OCI-LY3 (cell line): Measurements from ENCODE around the gene SLC29A2.

ENCODE experiments used
- H2AFZ ChIP-seq: fragments of 200-600, 300-600 bp; shearing (Covaris generic); 2 replicates; pipeline ENCODE4 v1.6.0; 2014; ENCODE audit warnings: antibody characterized with exemption, low read depth, low read length
- H3K27ac ChIP-seq: fragments of 200-600, 300-600 bp; sonication (generic); 2 replicates; pipeline ENCODE4 v1.5.1; 2014; ENCODE audit warnings: mild to moderate bottlenecking, low read length, moderate library complexity, mixed read lengths
- H3K27me3 ChIP-seq: fragments of 200-600, 300-600 bp; sonication (generic); 2 replicates; pipeline ENCODE4 v1.6.1; 2014; ENCODE audit warnings: low read depth, low read length, mixed read lengths
- H3K36me3 ChIP-seq: fragments of 200-600, 300-600 bp; sonication (generic); replicated peaks from 2 replicates; pipeline ENCODE3; 2014; ENCODE audit warnings: low read depth, low read length, mixed read lengths
- H3K4me1 ChIP-seq: fragments of 300-600, 200-600 bp; sonication (generic); 2 replicates; pipeline ENCODE4 v1.6.1; 2014; ENCODE audit warnings: low read length, mixed read lengths
- H3K4me2 ChIP-seq: fragments of 200-600, 300-600 bp; sonication (generic); 2 replicates; pipeline ENCODE4 v1.6.1; 2014; ENCODE audit warnings: low read length, mixed read lengths
- H3K4me3 ChIP-seq: fragments of 300-600, 200-600 bp; sonication (generic); 2 replicates; pipeline ENCODE4 v1.5.1; 2014; ENCODE audit warnings: antibody characterized with exemption, mild to moderate bottlenecking, low read length, moderate library complexity
- H3K79me2 ChIP-seq: fragments of 300-600, 200-600 bp; shearing (Covaris generic); 2 replicates; pipeline ENCODE4 v1.6.1; 2014; ENCODE audit warnings: mild to moderate bottlenecking, low read length, mixed read lengths
- H3K9ac ChIP-seq: fragments of 300-600, 200-600 bp; shearing (Covaris generic); 2 replicates; pipeline ENCODE4 v1.6.0; 2014; ENCODE audit warnings: mild to moderate bottlenecking, low read length, moderate library complexity
- H3K9me3 ChIP-seq: fragments of 200-600, 300-600 bp; shearing (Covaris generic); 2 replicates; pipeline ENCODE4 v1.6.1; 2014; ENCODE audit warnings: low read length, mixed read lengths; ENCODE audit not compliant: insufficient read depth
- H4K20me1 ChIP-seq: fragments of 200-600, 300-600 bp; sonication (generic); 2 replicates; pipeline ENCODE4 v1.6.1; 2016; ENCODE audit warnings: low read length, mixed read lengths; ENCODE audit not compliant: insufficient read depth
- EZH2phosphoT487 ChIP-seq: fragments of 200-600 bp; shearing (Covaris generic); IDR thresholded peaks from 2 replicates; pipeline ENCODE4 v1.6.1; 2018; ENCODE audit warnings: antibody characterized with exemption, mixed run types, low read depth
- TF ChIP-seq, protein P1 (sequence below): fragments of 200-600, 300-600 bp; sonication (generic); IDR thresholded peaks from 2 replicates; pipeline ENCODE4 v1.5.1; 2014; ENCODE audit warnings: antibody characterized with exemption, low read length, low read depth

SLC29A2 gene, protein sequence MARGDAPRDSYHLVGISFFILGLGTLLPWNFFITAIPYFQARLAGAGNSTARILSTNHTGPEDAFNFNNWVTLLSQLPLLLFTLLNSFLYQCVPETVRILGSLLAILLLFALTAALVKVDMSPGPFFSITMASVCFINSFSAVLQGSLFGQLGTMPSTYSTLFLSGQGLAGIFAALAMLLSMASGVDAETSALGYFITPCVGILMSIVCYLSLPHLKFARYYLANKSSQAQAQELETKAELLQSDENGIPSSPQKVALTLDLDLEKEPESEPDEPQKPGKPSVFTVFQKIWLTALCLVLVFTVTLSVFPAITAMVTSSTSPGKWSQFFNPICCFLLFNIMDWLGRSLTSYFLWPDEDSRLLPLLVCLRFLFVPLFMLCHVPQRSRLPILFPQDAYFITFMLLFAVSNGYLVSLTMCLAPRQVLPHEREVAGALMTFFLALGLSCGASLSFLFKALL

DNA sequence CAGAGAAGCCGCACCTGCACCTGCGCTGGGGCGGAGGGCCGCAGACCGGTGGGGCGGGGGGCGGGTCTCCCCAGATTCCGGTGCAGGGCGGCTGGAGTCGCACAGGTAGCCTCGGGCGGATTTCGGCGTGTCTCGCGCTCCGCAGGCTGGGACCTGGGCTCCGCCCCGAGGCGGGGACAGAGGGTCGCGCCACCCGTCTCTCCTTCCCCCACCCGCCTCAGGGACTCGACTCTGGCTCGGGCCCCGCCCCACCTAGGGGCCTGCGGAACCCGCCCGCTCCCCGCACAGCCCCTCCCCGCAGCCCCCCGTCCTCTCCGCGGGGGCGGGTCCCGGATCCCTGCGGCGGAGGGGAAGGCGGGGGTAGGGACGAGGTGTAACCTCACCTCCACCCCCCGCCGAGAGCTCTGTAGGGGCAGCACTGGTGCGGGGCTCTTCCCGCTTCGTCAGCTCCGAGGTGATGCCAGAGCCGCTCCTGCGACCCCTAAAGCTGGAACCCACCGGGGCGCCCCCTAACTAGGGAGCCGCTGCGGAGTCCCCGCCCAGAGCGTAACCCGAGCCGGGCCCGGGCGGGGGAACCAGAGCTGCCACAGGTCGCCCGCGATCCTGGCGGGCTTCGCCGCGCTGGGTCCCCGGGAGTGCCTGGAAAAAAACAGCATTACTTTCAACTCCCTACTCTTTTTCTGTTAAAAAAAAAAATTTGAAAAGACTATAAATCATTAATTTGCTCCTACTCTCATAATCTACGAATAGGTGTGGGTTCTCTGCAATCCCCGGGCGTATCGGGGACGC lies at the start of gene SLC29A2:
SLC29A2 (minus strand) TSS at position 134 of the 789 bp plus-strand sequence. CDS start 169 bp downstream, outside the sequence.
- Histone ChIP-seq H3K4me3 (peak within 1 kb of the TSS; percentile 78), H3K4me1 (peaks cover 12% of the 10 kb centered on the region), H2AFZ (peak within 1 kb of the TSS; percentile 82), H3K79me2 (no peaks in the 10 kb centered on the region), H3K9me3 (no peaks in the 10 kb centered on the region), H4K20me1 (no peaks in the 10 kb centered on the region), H3K36me3 (no peaks in the 10 kb centered on the region), H3K4me2 (peak within 1 kb of the TSS; percentile 91), H3K27me3 (no peaks in the 10 kb centered on the region), H3K9ac (peak within 1 kb of the TSS; percentile 64), H3K27ac (peak within 1 kb of the TSS; percentile 54)
- TF ChIP-seq EZH2phosphoT487, result no peak
- TF ChIP-seq, protein P1, sequence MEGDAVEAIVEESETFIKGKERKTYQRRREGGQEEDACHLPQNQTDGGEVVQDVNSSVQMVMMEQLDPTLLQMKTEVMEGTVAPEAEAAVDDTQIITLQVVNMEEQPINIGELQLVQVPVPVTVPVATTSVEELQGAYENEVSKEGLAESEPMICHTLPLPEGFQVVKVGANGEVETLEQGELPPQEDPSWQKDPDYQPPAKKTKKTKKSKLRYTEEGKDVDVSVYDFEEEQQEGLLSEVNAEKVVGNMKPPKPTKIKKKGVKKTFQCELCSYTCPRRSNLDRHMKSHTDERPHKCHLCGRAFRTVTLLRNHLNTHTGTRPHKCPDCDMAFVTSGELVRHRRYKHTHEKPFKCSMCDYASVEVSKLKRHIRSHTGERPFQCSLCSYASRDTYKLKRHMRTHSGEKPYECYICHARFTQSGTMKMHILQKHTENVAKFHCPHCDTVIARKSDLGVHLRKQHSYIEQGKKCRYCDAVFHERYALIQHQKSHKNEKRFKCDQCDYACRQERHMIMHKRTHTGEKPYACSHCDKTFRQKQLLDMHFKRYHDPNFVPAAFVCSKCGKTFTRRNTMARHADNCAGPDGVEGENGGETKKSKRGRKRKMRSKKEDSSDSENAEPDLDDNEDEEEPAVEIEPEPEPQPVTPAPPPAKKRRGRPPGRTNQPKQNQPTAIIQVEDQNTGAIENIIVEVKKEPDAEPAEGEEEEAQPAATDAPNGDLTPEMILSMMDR, result no peak

DNA sequence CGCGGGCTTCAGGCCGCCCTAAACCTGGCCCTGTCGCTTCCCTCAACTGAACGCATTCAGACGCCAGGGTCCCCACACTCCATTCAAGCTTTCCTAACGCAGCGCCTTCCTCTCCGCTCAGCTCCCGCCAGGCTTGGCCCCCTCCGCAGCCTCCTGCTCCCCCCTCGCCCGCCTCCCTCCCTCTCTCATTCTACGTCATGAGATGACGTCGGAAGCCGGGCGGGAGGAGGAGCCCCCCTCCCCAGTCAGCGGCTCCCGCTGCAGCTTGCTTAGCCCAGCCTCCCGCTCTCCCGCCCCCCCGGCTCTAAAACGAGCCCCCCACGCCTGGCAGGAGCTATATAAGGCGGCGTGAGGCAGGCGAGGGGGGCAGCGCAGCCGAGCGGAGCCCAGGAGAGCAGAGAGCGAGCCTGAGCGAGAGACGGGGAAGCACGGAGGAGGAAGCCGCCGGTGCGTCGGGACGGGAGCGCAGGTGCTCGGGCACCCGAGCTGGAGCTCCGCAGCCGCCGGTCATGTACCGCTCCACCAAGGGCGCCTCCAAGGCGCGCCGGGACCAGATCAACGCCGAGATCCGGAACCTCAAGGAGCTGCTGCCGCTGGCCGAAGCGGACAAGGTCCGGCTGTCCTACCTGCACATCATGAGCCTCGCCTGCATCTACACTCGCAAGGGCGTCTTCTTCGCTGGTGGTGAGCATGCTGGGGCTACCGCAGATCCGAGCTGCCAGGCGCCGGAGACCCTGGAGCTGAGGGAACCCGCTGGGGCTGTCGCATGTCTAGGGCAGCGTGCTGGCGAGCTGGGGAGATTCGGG lies 49.3 kb upstream of the SLC29A2 start, which contains the start of gene NPAS4:
NPAS4 (plus strand) TSS at position 365 of the 806 bp plus-strand sequence; CDS start at position 510, 145 bp downstream.
- no peak within 1 kb of the TSS for H3K4me2 ChIP-seq
- H2AFZ ChIP-seq, result no peak within 1 kb of the TSS
- H3K9ac ChIP-seq, result no peak within 1 kb of the TSS
- H3K27ac ChIP-seq, result no peak within 1 kb of the TSS
- H4K20me1 ChIP-seq, result peaks cover 57% of the 10 kb centered on the region
- H3K27me3 ChIP-seq, result peaks cover 16% of the 10 kb centered on the region
- H3K4me3 ChIP-seq, result no peak within 1 kb of the TSS
- no peak for TF ChIP-seq EZH2phosphoT487
- TF ChIP-seq, protein P1, result no peak
- 0 out of 2 replicates have a peak, but pooled peaks cover 6% of the 10 kb centered on the region for H3K4me1 ChIP-seq
- H3K79me2 ChIP-seq, result no peaks in the 10 kb centered on the region
- H3K9me3 ChIP-seq, result no peaks in the 10 kb centered on the region
- no peaks in the 10 kb centered on the region for H3K36me3 ChIP-seq

DNA sequence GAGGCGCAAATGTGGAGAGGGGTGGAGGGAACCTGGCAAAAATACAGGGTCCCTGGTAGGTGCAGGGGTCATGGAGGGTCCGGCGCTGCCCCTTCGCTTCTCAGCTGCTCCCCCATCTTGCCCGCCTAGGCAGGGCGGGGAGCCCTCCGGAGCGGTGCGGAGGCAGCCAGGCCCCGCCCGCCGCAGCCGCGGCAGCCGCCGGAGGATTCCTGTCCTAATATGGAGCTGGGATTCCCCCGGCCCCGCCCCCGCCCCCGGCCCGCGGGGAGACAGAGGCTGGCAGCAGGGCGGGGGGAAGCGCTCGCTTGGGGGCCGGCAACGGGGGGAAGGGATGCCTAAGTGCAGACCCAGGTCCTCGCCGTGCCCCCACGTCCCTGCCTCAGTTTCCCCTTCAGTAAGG lies 48.3 kb upstream of the SLC29A2 start:
- Histone ChIP-seq H2AFZ (no peak overlapping the region), H3K4me1 (0 out of 2 replicates have a peak, but pooled peaks cover 6% of the 10 kb centered on the region), H3K4me2 (no peak overlapping the region), H3K27me3 (peaks cover 19% of the 10 kb centered on the region), H3K4me3 (no peak overlapping the region), H4K20me1 (peaks cover 56% of the 10 kb centered on the region), H3K9me3 (no peaks in the 10 kb centered on the region), H3K27ac (no peak overlapping the region), H3K36me3 (no peaks in the 10 kb centered on the region), H3K79me2 (no peaks in the 10 kb centered on the region), H3K9ac (no peak overlapping the region)
- no peak for TF ChIP-seq EZH2phosphoT487
- TF ChIP-seq, protein P1, result no peak
